HepG2 (cell line): ENCODE data around the gene SLC29A2. TPM values are rescaled to one million over a fixed set of nuclear protein-coding genes. Genes with fewer than 3 reads are reported as not detected.

Source experiments
- ARNT2 ChIP-seq: sonication (generic); formaldehyde crosslinking; IDR thresholded peaks from 2 replicates; pipeline ENCODE4 v1.8.0; 2022; ENCODE audit warnings: mild to moderate bottlenecking, low read depth, missing genetic modification reagents, moderate library complexity
- CHD2 ChIP-seq: IDR thresholded peaks from 2 replicates; pipeline ENCODE4 v1.6.1; 2011; ENCODE audit warnings: low read depth, low read length, improper control_type of control experiment
- ETV5 ChIP-seq: IDR thresholded peaks from 2 replicates; pipeline ENCODE4 v1.6.1; 2018; ENCODE audit warnings: missing biosample characterization, missing genetic modification reagents, inconsistent platforms, borderline replicate concordance
- ETV6 ChIP-seq: sonication (generic); formaldehyde crosslinking; conservative IDR thresholded peaks from 2 replicates; pipeline ENCODE4 v1.4.0; 2020; ENCODE audit warnings: missing genetic modification reagents
- JARID2 ChIP-seq: sonication (generic); formaldehyde crosslinking; IDR thresholded peaks from 2 replicates; pipeline ENCODE4 v1.8.1; 2023; ENCODE audit warnings: missing genetic modification reagents, inconsistent platforms; ENCODE audit not compliant: insufficient replicate concordance
- MIER2 ChIP-seq: IDR thresholded peaks from 2 replicates; pipeline ENCODE4 v1.6.1; 2016; ENCODE audit warnings: missing biosample characterization, missing genetic modification reagents
- NFE2 ChIP-seq: sonication (generic); formaldehyde crosslinking; IDR thresholded peaks from 2 replicates; pipeline ENCODE4 v1.4.0; 2020; ENCODE audit warnings: missing genetic modification reagents
- NONO ChIP-seq, 2 experiments: fragments of 450-650 bp in 1 of 2; sonication (generic) in 1 of 2; formaldehyde crosslinking in 1 of 2; IDR thresholded peaks in 1 of 2; conservative IDR thresholded peaks in 1 of 2; 2 replicates each; pipeline versions ENCODE4 v1.6.1 to v1.8.0; 2017 to 2022; ENCODE audit warnings: mild to moderate bottlenecking in 1 of 2, missing genetic modification reagents in 1 of 2, moderate library complexity in 1 of 2
- NR2F1 ChIP-seq, 2 experiments: fragments of 450-650 bp in 1 of 2; formaldehyde crosslinking in 1 of 2; IDR thresholded peaks; 2 replicates each; pipeline versions ENCODE4 v1.5.0 to v1.6.1; 2016 to 2020; ENCODE audit warnings: mild to moderate bottlenecking in 1 of 2, missing compliant biosample characterization in 1 of 2, missing genetic modification reagents in 1 of 2, moderate library complexity in 1 of 2
- ZBTB8A ChIP-seq: sonication (generic); formaldehyde crosslinking; IDR thresholded peaks from 2 replicates; pipeline ENCODE4 v1.4.0; 2020; ENCODE audit warnings: mild to moderate bottlenecking, low read depth, missing genetic modification reagents, borderline replicate concordance
- ZFX ChIP-seq: sonication (generic); formaldehyde crosslinking; IDR thresholded peaks from 2 replicates; pipeline ENCODE4 v1.4.0; 2020; ENCODE audit warnings: mild to moderate bottlenecking, low read depth, missing genetic modification reagents, moderate library complexity
- ZFYVE20 ChIP-seq: sonication (generic); formaldehyde crosslinking; IDR thresholded peaks from 2 replicates; pipeline ENCODE4 v1.8.0; 2023; ENCODE audit warnings: low read depth, mild to moderate bottlenecking, moderate library complexity, missing genetic modification reagents, borderline replicate concordance
- ZNF326 ChIP-seq: sonication (generic); formaldehyde crosslinking; IDR thresholded peaks from 2 replicates; pipeline ENCODE4 v1.4.0; 2020; ENCODE audit warnings: missing genetic modification reagents, borderline replicate concordance
- ZNF44 ChIP-seq: sonication (generic); formaldehyde crosslinking; IDR thresholded peaks from 2 replicates; pipeline ENCODE4 v1.5.1; 2020; ENCODE audit warnings: mild to moderate bottlenecking, missing genetic modification reagents
- polyA plus RNA-seq, 8 experiments: library from polyadenylated mRNA; depleted of rRNA in 3 of 8; stranded (reverse) in 7 of 8; unstranded in 1 of 8; fragments of >200 nt; fragmentation: Illumina TruSeq in 4 of 8; extraction: Trizol in 4 of 8; gene quantifications; 2 replicates each; pipeline versions ENCODE4 v1.2.1 to v1.2.3, GENCODE V29; 2011 to 2016; ENCODE audit warnings: low read depth in 4 of 8, missing spikeins in 1 of 8, mixed read lengths in 1 of 8; ENCODE audit not compliant: insufficient read depth in 1 of 8
- total RNA-seq, 5 experiments: library from RNA; depleted of rRNA; stranded (reverse); fragments of >200 nt; fragmentation: Illumina TruSeq; extraction: Trizol; gene quantifications; 2 replicates each; pipeline ENCODE4 v1.2.3, GENCODE V29; 2016; ENCODE audit warnings: low read depth in 1 of 5
- TF ChIP-seq, protein P1 (sequence below): sonication (generic); formaldehyde crosslinking; conservative IDR thresholded peaks from 2 replicates; pipeline ENCODE4 v1.8.0; 2022; ENCODE audit warnings: mild to moderate bottlenecking, moderate library complexity, missing genetic modification reagents
- TF ChIP-seq, protein P2 (sequence below): sonication (generic); formaldehyde crosslinking; IDR thresholded peaks from 2 replicates; pipeline ENCODE4 v1.8.0; 2022; ENCODE audit warnings: missing genetic modification reagents, mild to moderate bottlenecking, inconsistent platforms, borderline replicate concordance

SLC29A2 gene
- total and polyA plus RNA-seq, 2 of the 13 experiments (the other 11 are each of a cell fraction or from before 2014, with no cell fraction given): 0.63 to 0.66 TPM

DNA sequence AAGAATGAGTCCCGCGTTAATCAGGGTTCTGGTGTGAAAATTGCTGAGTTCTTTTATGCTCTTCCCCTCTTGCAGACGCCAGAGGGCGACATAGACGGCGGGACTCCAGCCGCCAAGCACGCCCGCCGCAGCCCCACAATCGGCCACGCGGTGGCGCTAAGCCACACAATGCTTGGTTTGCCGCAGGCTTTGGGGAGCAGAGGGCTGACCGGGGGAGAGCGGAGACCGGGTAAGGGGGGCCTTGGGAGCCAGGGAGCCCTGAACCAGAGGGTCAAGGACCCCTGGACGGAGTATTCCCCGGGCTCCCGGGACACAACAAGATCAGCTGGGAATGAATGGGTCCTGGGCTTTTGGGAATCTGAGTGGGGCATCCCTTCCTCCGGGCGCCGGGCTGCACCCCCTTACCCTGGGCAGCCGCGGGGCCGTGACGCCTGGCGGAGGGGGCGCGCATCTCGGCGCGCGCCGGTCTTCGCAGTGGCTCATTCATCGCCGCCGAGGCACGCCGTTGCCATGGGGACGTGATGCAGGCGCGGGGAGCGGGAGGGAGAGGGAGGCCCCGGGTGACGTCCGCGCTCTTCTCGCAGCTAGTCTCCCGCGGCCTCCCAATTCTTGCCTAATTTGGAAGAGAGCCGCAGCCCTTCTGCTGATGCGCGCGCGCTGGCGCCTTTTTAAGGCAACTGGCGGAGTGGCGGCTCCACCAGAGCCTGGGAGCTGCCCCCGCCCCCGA lies 37.1 kb upstream of the SLC29A2 start (continued):
- TF ChIP-seq, protein P1, sequence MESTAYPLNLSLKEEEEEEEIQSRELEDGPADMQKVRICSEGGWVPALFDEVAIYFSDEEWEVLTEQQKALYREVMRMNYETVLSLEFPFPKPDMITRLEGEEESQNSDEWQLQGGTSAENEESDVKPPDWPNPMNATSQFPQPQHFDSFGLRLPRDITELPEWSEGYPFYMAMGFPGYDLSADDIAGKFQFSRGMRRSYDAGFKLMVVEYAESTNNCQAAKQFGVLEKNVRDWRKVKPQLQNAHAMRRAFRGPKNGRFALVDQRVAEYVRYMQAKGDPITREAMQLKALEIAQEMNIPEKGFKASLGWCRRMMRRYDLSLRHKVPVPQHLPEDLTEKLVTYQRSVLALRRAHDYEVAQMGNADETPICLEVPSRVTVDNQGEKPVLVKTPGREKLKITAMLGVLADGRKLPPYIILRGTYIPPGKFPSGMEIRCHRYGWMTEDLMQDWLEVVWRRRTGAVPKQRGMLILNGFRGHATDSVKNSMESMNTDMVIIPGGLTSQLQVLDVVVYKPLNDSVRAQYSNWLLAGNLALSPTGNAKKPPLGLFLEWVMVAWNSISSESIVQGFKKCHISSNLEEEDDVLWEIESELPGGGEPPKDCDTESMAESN (CRISPR knock-in tag): peak; percentile 35; the same call in 1 of the 2 replicates
- TF ChIP-seq ZBTB8A (no peak), JARID2 (CRISPR knock-in tag) (no peak), CHD2 (no peak), NONO (IDR thresholded peaks at IDR 0.05) (no peak), NONO (CRISPR knock-in tag; conservative IDR thresholded peaks at IDR 0.05) (peak; percentile 38; the same call in 1 of the 2 replicates), NFE2 (CRISPR knock-in tag) (no peak), ZFX (CRISPR knock-in tag) (peak; percentile 29; the same call in 1 of the 2 replicates), ZFYVE20 (no peak), MIER2 (CRISPR knock-in tag) (peak; percentile 91), ARNT2 (0 out of 2 replicates have a peak, but pooled peaks have one; percentile 44), ZNF326 (CRISPR knock-in tag) (no peak), NR2F1 (CRISPR knock-in tag; IDR thresholded peaks at IDR 0.05) (no peak), ETV5 (no peak), ZNF44 (CRISPR knock-in tag) (no peak), ETV6 (CRISPR knock-in tag) (no peak)
- TF ChIP-seq, protein P2, sequence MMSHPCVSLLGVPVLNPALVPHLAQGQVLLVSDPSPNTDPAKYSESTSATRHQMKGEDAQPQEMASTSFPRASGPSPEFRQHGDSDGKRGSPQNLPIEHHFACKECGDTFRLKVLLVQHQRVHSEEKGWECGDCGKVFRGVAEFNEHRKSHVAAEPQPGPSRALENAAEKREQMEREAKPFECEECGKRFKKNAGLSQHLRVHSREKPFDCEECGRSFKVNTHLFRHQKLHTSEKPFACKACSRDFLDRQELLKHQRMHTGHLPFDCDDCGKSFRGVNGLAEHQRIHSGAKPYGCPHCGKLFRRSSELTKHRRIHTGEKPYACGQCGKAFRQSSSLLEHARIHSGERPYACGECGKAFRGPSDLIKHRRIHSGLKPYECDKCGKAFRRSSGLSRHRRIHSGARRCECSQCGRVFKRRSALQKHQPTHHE: no peak
